ENCODE results near the gene FBXL16. TPM values are rescaled to one million over a fixed set of nuclear protein-coding genes. Genes with fewer than 3 reads are reported as not detected.

The FBXL16 gene
- total and polyA plus RNA-seq, 9 of the 15 experiments (the other 6 are each of a cell fraction or from before 2014, with no cell fraction given) = 0.21 to 8.2 (median 1.7) TPM

GRCh38 chr16:728131-728889 lies 22.7 kb upstream of the FBXL16 start (continued):
- peak; percentile 88 for TF ChIP-seq ZNF740 (CRISPR knock-in tag; IDR thresholded peaks at IDR 0.05)
- no peak for TF ChIP-seq ZNF740 (tag; IDR thresholded peaks at IDR 0.05)
- 0 out of 2 replicates have a peak, but pooled peaks have one; percentile 15 for TF ChIP-seq FOSL1 (tag; conservative IDR thresholded peaks at IDR 0.05)
- peak; percentile 15 for TF ChIP-seq MXD1 (CRISPR knock-in tag; IDR thresholded peaks at IDR 0.05; ENCODE audit: borderline replicate concordance, poor library complexity, severe bottlenecking)
- no peak for TF ChIP-seq MIER1 (IDR thresholded peaks at IDR 0.05; ENCODE audit: low read depth)
- no peak for TF ChIP-seq ARID3A (IDR thresholded peaks at IDR 0.05; ENCODE audit: borderline replicate concordance, low read depth, low read length)
- TF ChIP-seq PCBP2 (IDR thresholded peaks at IDR 0.05; ENCODE audit: low read depth, low read length, poor library complexity, severe bottlenecking) = no peak
- no peak for TF ChIP-seq CHD2 (IDR thresholded peaks at IDR 0.05; ENCODE audit: low read depth, low read length)
- peak; percentile 28; the same call in 1 of the 2 replicates for TF ChIP-seq RBFOX2 (IDR thresholded peaks at IDR 0.05; ENCODE audit: low read depth, low read length)
- no peak for TF ChIP-seq ZNF57 (CRISPR knock-in tag; IDR thresholded peaks at IDR 0.05)
- TF ChIP-seq EGR1 (conservative IDR thresholded peaks at IDR 0.05) = no peak
- TF ChIP-seq MTF1 (CRISPR knock-in tag; IDR thresholded peaks at IDR 0.05; ENCODE audit: borderline replicate concordance) = no peak
- TF ChIP-seq PCBP1 (IDR thresholded peaks at IDR 0.05; ENCODE audit: low read depth, low read length, poor library complexity, severe bottlenecking) = peak; percentile 49
- no peak for TF ChIP-seq HNRNPK (IDR thresholded peaks at IDR 0.05; ENCODE audit: low read depth, low read length, poor library complexity, severe bottlenecking)
- TF ChIP-seq VEZF1 (CRISPR knock-in tag; IDR thresholded peaks at IDR 0.05) = peak; percentile 77
- TF ChIP-seq MTA3 (IDR thresholded peaks at IDR 0.05; ENCODE audit: borderline replicate concordance) = no peak
- TF ChIP-seq ZBTB33 (CRISPR knock-in tag; IDR thresholded peaks at IDR 0.05) = no peak
- TF ChIP-seq NFIX (CRISPR knock-in tag; IDR thresholded peaks at IDR 0.05; ENCODE audit: low read depth) = no peak
- peak; percentile 69 for TF ChIP-seq POLR2A (conservative IDR thresholded peaks at IDR 0.05)
- TF ChIP-seq ZNF232 (CRISPR knock-in tag; IDR thresholded peaks at IDR 0.05) = no peak

Measured in K562 (cell line).